Nephron progenitor cell (in vitro differentiated cells): ENCODE data around the gene ABCA3.

ENCODE experiments used
- DNase-seq: peaks from one replicate; pipeline ENCODE4 v3.0.0; 2021
- H3K27ac Mint-ChIP-seq: 2 replicates; pipeline ENCODE4 v1.8.0; 2021; ENCODE audit warnings: mild to moderate bottlenecking, moderate library complexity, mixed read lengths
- H3K27me3 Mint-ChIP-seq: 2 replicates; pipeline ENCODE4 v1.8.0; 2021; ENCODE audit warnings: mild to moderate bottlenecking, low read depth, mixed read lengths; ENCODE audit not compliant: poor library complexity
- H3K36me3 Mint-ChIP-seq: 2 replicates; pipeline ENCODE4 v1.8.0; 2021; ENCODE audit warnings: low read depth, mixed read lengths
- H3K4me1 Mint-ChIP-seq: 2 replicates; pipeline ENCODE4 v1.8.0; 2021; ENCODE audit warnings: mixed read lengths
- H3K4me3 Mint-ChIP-seq: 2 replicates; pipeline ENCODE4 v1.8.0; 2021; ENCODE audit warnings: mild to moderate bottlenecking, moderate library complexity, mixed read lengths
- H3K9me3 Mint-ChIP-seq: 2 replicates; pipeline ENCODE4 v1.8.0; 2021; ENCODE audit warnings: mild to moderate bottlenecking, moderate library complexity, mixed read lengths
- CTCF ChIP-seq: fragments of 200-600 bp; sonication (generic); IDR thresholded peaks from 2 replicates; pipeline ENCODE4 v1.5.0; 2021; ENCODE audit warnings: antibody characterized with exemption

Gene ABCA3

GRCh38 chr16:2333772-2334379, 6.7 kb downstream of the ABCA3 start:
- H3K36me3 Mint-ChIP-seq, result no peaks in the 10 kb centered on the region
- DNase-seq, result no peak
- H3K4me1 Mint-ChIP-seq, result no peaks in the 10 kb centered on the region
- H3K27me3 Mint-ChIP-seq, result peaks cover 84% of the 10 kb centered on the region
- H3K27ac Mint-ChIP-seq, result no peak overlapping the region
- H3K4me3 Mint-ChIP-seq, result no peak overlapping the region
- no peak for TF ChIP-seq CTCF
- H3K9me3 Mint-ChIP-seq, result no peaks in the 10 kb centered on the region

GRCh38 chr16:2333231-2333630, 7.3 kb downstream of the ABCA3 start:
- no peak for TF ChIP-seq CTCF
- Mint-ChIP-seq H3K27ac (no peak overlapping the region), H3K27me3 (peaks cover 82% of the 10 kb centered on the region), H3K9me3 (no peaks in the 10 kb centered on the region), H3K4me3 (no peak overlapping the region), H3K4me1 (no peaks in the 10 kb centered on the region), H3K36me3 (no peaks in the 10 kb centered on the region)
- DNase-seq, result no peak

GRCh38 chr16:2331931-2332267, 8.6 kb downstream of the ABCA3 start:
- Mint-ChIP-seq H3K9me3 (no peaks in the 10 kb centered on the region), H3K36me3 (no peaks in the 10 kb centered on the region), H3K4me3 (no peak overlapping the region), H3K27me3 (peaks cover 73% of the 10 kb centered on the region), H3K27ac (no peak overlapping the region), H3K4me1 (no peaks in the 10 kb centered on the region)
- DNase-seq, result no peak
- no peak for TF ChIP-seq CTCF

- Mint-ChIP-seq H3K4me1 (no peaks in the 10 kb centered on the region), H3K36me3 (no peaks in the 10 kb centered on the region), H3K27me3 (peaks cover 71% of the 10 kb centered on the region), H3K9me3 (no peaks in the 10 kb centered on the region), H3K27ac (no peak overlapping the region), H3K4me3 (no peak overlapping the region)
- TF ChIP-seq CTCF, result no peak
- no peak for DNase-seq
These were observed 9.2 kb downstream of the ABCA3 start for GRCh38 chr16:2331199-2331930.

GRCh38 chr16:2329532-2329931, 11.0 kb downstream of the ABCA3 start:
- DNase-seq, result no peak
- Mint-ChIP-seq H3K27me3 (peaks cover 64% of the 10 kb centered on the region), H3K9me3 (no peaks in the 10 kb centered on the region)

More at GRCh38 chr16:2329532-2329931, 11.0 kb downstream of the ABCA3 start:
- H3K4me1 Mint-ChIP-seq, result no peaks in the 10 kb centered on the region
- TF ChIP-seq CTCF, result no peak
- H3K4me3 Mint-ChIP-seq, result no peak overlapping the region
- no peaks in the 10 kb centered on the region for H3K36me3 Mint-ChIP-seq
- no peak overlapping the region for H3K27ac Mint-ChIP-seq
